Adrenal gland (tissue), 12 donors: Measurements from ENCODE around the gene PEG3. TPM values are rescaled to one million over a fixed set of nuclear protein-coding genes. Genes with fewer than 3 reads are reported as not detected.

Source experiments
- DNase-seq, 7 donors: peaks; one replicate each; pipeline ENCODE4 v3.0.0-alpha.2; 2019 to 2020
- H3K27ac ChIP-seq, 5 donors: fragments of 200-600 bp; sonication (generic) in 4 of 5; 1 replicate in 3 of 5; 2 replicates in 2 of 5; pipeline versions ENCODE4 v1.5.1 to v1.8.0; 2016 to 2020; ENCODE audit warnings: mild to moderate bottlenecking in 1 of 5
- H3K27me3 ChIP-seq: fragments of 200-600 bp; 2 replicates; pipeline ENCODE4 v1.8.0; 2021
- H3K36me3 ChIP-seq, 2 donors: fragments of 200-600 bp; replicated peaks in 1 of 2; 1 replicate in 1 of 2; 2 replicates in 1 of 2; pipeline versions ENCODE4 v1.5.1 to v1.8.0; 2018 to 2022
- H3K4me1 ChIP-seq, 2 donors: fragments of 200-600 bp; replicated peaks in 1 of 2; 1 replicate in 1 of 2; 2 replicates in 1 of 2; pipeline versions ENCODE4 v1.5.1 to v1.8.0; 2018 to 2021
- H3K4me3 ChIP-seq, 4 donors: fragments of 200-600 bp; sonication (generic) in 3 of 4; one replicate each; pipeline ENCODE4 v1.5.1; 2016 to 2018
- H3K9me3 ChIP-seq, 3 donors: fragments of 200-600 bp; sonication (generic) in 1 of 3; replicated peaks in 1 of 3; 1 replicate in 2 of 3; 2 replicates in 1 of 3; pipeline versions ENCODE4 v1.5.1 to v1.8.0; 2016 to 2021
- CTCF ChIP-seq, 6 experiments: fragments of 450-650 bp in 4 of 6; fragments of 200-600 bp in 2 of 6; sonication (generic) in 1 of 6; IDR thresholded peaks; 1 replicate in 5 of 6; 2 replicates in 1 of 6; pipeline versions ENCODE4 v1.5.1 to v1.8.0; 2016 to 2021; ENCODE audit warnings: antibody characterized with exemption in 6 of 6, mild to moderate bottlenecking in 2 of 6, moderate library complexity in 1 of 6
- POLR2A ChIP-seq, 2 donors: fragments of 450-650 bp; IDR thresholded peaks; one replicate each; pipeline ENCODE4 v1.6.1; 2017; ENCODE audit warnings: antibody characterized with exemption in 2 of 2, mild to moderate bottlenecking in 2 of 2, moderate library complexity in 1 of 2
- WGBS, 4 donors: extraction: QIAGEN DNeasy Blood & Tissue Kit in 2 of 4; methylation state at CpG; one replicate each; pipeline versions ENCODE4 v1.1.5 to v1.1.7; 2013 to 2017; 5-methylcytosine and 5-hydroxymethylcytosine counted together
- intact Hi-C, 2 donors: fragments of 100-400 bp; cut with DNase I; formaldehyde crosslinking; loops; one replicate each; pipeline versions ENCODE4 v1.14.1 to v1.15.0; 2022 to 2023
- polyA plus RNA-seq, 3 donors: library from polyadenylated mRNA; stranded (reverse); fragments of 200-250 nt in 2 of 3; fragments of 350-450 nt in 1 of 3; fragmentation: Illumina TruSeq in 1 of 3; extraction: RNeasy Lipid Tissue Mini Kit (QIAGEN cat#74804) in 1 of 3; gene quantifications; one replicate each; pipeline ENCODE4 v1.2.3, GENCODE V29; 2013 to 2014
- total RNA-seq, 9 donors: library from RNA; depleted of rRNA in 4 of 9; stranded (reverse); fragments of >200 nt in 4 of 9; fragments of 120-200 nt in 1 of 9; fragmentation: NEBNext Ultra II Directional in 1 of 9; extraction: Animal tissue kit (Norgen Biotek cat#: 25700) in 1 of 9; gene quantifications; one replicate each; pipeline versions ENCODE4 v1.1.0 to v1.2.4, GENCODE V29; 2013 to 2023
- donor health status: healthy with polysubstance abuse.
- donor health status: Bipolar disorder and iron deficiency.
- donor health status: DM: yes; HTN: yes; CAD: no.
- donor health status: DM: no; HTN: no; CAD: no.
- donor health status: DM: no; HTN: no; CAD: no.
- donor health status: DM: yes; HTN: yes; CAD: no.

Gene PEG3
- total and polyA plus RNA-seq, 12 donors = 17.3 to 743 (median 235) TPM

DNA sequence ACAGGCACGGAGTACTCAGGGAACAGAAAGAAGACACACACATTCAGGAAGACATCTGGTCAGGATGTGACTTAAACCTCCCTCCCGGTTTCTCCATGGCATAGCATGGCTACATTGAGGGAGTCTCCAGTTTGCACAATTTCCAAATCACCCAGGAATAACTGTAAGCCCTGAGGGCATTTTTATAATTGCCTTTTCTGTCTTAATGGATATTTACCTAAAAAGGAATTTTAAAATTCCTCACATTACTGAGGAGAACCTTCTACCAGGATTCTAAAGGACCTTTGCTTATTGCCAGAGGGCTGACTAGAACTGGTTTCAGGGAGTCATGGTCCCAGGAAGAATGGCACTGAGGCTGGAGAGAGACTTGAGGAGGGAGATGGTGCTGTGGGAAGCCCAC lies 21.4 kb downstream of the PEG3 start:
- Histone ChIP-seq H3K4me1 (no peaks in the 10 kb centered on the region), H3K4me3 (no peak overlapping the region), H3K36me3 (peaks cover 0 to 79% of the 10 kb centered on the region in 2 donors), H3K27ac (no peak overlapping the region), H3K9me3 (no peaks in the 10 kb centered on the region), H3K27me3 (no peaks in the 10 kb centered on the region)
- 78 to 97% (median 84%) methylated on average over 2 of the region's 2 CpGs for WGBS, 4 donors
- no peak for TF ChIP-seq CTCF (IDR thresholded peaks at IDR 0.05)
- no peak for TF ChIP-seq POLR2A (IDR thresholded peaks at IDR 0.05)
- no peak for DNase-seq
- intact Hi-C loops = no loop called here

GRCh38 chr19:56814656-56815055 lies 25.9 kb downstream of the PEG3 start:
- intact Hi-C loops = no loop called here

DNA sequence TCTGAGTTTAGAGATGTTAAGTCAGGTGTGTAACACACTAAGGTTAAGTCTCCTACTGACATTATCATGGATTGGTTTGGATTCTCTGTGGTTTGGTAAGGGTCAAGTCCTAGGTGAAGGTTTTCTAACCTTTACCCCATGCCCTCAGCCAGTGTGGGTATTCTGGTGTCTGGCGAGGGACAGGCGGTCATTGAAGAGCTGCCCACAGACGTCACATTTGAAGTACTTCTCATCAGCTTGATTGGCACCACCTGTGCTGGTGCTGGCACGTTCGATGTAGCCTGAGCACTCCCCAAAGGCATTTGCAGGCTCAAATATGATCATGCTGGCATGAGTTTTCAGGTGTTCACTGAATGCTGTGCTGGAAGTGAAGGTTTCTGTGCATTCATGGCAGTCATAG lies 27.0 kb downstream of the PEG3 start:
- no peaks in the 10 kb centered on the region for H3K4me1 ChIP-seq
- intact Hi-C loops = no loop called here
- H3K36me3 ChIP-seq = peaks cover 0 to 32% of the 10 kb centered on the region in 2 donors
- no peak overlapping the region for H3K27ac ChIP-seq
- no peaks in the 10 kb centered on the region for H3K9me3 ChIP-seq
- 74 to 86% (median 79%) methylated on average over 4 to 5 of the region's 5 CpGs for WGBS, 4 donors
- no peak for TF ChIP-seq POLR2A (IDR thresholded peaks at IDR 0.05)
- no peak for TF ChIP-seq CTCF (IDR thresholded peaks at IDR 0.05)
- H3K27me3 ChIP-seq = no peaks in the 10 kb centered on the region
- no peak for DNase-seq
- no peak overlapping the region for H3K4me3 ChIP-seq

More at GRCh38 chr19:56814656-56815055, 25.9 kb downstream of the PEG3 start:
- H3K27ac ChIP-seq = no peak overlapping the region
- H3K4me1 ChIP-seq = no peaks in the 10 kb centered on the region
- H3K9me3 ChIP-seq = no peaks in the 10 kb centered on the region
- TF ChIP-seq POLR2A (IDR thresholded peaks at IDR 0.05) (no peak), CTCF (IDR thresholded peaks at IDR 0.05) (no peak)
- peaks cover 0 to 42% of the 10 kb centered on the region in 2 donors for H3K36me3 ChIP-seq
- WGBS, 4 donors = 80 to 89% (median 85%) methylated on average over 7 of the region's 7 CpGs
- DNase-seq = no peak
- no peak overlapping the region for H3K4me3 ChIP-seq
- no peaks in the 10 kb centered on the region for H3K27me3 ChIP-seq

- 72 to 87% (median 83%) methylated on average over 6 of the region's 6 CpGs for WGBS, 4 donors
- intact Hi-C loops = no loop called here
- Histone ChIP-seq H3K27ac (no peak overlapping the region), H3K4me1 (no peaks in the 10 kb centered on the region), H3K36me3 (peaks cover 0 to 14% of the 10 kb centered on the region in 2 donors), H3K27me3 (no peaks in the 10 kb centered on the region), H3K4me3 (no peak overlapping the region), H3K9me3 (no peaks in the 10 kb centered on the region)
- TF ChIP-seq POLR2A (IDR thresholded peaks at IDR 0.05) (no peak), CTCF (IDR thresholded peaks at IDR 0.05) (no peak)
- DNase-seq = no peak
Measured at GRCh38 chr19:56811480-56811879, 29.0 kb downstream of the PEG3 start.
